GM18505 (cell line): Measurements from ENCODE around the gene PERM1.

Source experiments
- ATAC-seq: cut with Tn5 transposase; IDR thresholded peaks from one replicate; pipeline ENCODE4 v1.9.1; 2021; ENCODE audit not compliant: unreplicated experiment
- POLR2A ChIP-seq: IDR thresholded peaks from 4 replicates; pipeline ENCODE4 v1.6.1; 2011; ENCODE audit warnings: borderline replicate concordance; ENCODE audit not compliant: insufficient read depth, insufficient read length; ENCODE audit errors: extremely low read depth

The PERM1 gene

DNA sequence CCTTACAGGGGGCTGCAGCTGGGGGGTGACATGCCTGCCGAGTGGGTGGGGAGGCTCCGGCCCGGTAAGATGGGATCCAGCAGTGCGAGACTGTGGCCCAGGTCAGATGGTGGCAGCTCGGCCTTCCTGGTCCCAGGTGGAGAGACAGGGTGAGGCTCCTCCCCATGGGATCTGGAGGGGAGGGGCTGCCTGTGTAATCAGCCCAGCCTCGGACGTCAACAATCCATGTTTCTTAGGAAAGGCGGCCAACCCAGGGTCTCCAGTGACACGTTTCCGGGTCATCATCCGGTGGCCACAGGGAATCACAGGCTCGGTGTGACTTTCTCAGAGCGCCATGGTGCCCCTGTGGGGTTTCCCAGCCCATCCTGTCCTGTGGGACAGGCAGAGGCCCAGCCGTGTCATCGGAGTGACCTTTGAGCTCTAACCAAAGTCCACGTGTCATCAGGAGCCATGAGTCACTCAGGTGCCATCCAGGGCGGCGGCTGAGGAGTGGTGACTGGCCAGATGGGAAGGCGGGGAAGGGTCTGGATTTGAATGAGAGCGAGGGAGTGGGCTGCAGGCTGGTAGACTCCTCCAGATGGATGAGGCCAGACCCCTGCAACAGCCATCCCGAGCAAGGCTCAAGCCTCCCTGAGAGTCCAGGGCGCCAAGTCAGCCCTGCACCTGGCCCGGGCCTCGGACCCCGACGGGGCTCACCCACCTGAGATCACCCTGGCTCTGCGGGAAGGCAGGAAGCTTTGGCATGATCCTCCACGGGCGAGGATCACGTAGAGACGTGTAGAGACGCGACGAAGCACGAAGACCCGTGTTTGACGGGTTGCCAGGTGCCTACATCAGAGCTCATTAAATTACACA, 24.6 kb upstream of the PERM1 start:
- ATAC-seq: no peak
- no peak for TF ChIP-seq POLR2A

DNA sequence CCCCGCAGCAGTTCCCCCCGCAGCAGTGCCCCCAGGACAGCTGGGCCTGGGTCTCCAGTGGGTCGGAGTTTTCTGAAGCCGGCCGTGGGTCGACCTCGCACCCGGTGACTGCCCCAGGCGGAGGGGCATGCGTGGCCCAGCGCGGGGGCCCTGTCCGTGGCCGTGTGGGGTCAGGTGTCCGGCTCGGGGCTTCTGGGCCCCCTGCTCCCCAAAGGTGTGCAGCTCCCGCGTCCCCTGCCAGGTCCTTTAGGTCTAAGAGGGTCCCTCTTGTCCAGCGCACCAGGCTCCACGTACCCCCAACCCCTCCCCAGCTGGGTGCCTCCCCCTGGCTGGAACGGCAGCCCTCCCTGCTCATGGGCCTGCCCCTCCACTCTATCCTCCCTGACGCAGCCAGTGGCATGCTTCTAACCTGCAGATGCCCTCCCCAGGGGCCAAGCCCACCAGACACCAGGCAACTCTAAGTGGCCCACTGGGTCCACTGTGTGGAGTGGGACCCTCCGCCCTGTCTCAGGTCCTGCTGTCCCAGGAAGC, 23.9 kb upstream of the PERM1 start:
- no peak for ATAC-seq
- TF ChIP-seq POLR2A: no peak

DNA sequence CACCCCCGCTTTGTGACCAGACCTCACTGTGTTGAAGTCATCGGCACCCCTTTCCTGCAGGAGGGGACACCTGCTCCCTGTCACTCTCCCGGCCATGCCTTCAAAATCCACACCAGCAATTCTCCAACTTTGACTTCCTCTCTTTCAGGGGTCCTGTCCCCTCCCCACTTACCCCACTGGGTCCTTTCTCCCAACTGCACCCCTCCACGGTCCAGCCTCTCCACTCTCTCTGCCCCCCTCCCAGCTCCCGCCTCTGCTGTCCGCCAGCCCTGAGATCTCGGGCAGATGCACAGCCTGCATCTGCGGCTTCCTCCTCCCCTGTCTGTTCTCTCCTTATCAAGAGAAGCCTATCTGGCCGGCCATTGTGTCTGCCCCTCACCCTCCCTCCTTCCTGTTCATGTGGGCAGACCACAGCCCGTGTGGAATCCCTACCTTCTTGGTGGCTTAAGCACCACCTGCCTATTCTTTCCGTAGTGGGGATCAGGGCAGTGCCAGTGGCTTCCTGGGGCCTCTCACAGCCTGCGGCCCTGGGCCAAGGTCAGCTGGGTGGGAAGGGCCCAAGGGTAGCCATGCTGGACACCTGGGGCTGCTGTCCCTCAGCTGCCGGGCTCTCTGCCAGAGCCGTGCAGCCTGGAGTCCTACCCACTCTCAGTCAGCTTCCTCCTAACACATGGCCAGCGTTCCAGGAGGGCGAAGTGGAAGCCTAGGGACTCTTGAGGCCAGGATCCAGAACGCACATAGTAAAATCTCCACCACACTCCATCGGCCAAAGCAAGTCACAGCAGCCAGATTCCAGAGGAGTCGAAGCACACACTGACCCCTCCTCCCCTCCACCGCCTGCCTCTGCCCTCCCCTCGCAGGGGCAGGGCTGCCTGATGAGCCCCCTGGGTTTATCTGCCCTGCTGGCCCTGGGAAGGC, 23.1 kb upstream of the PERM1 start:
- no peak for ATAC-seq
- TF ChIP-seq POLR2A: no peak

DNA sequence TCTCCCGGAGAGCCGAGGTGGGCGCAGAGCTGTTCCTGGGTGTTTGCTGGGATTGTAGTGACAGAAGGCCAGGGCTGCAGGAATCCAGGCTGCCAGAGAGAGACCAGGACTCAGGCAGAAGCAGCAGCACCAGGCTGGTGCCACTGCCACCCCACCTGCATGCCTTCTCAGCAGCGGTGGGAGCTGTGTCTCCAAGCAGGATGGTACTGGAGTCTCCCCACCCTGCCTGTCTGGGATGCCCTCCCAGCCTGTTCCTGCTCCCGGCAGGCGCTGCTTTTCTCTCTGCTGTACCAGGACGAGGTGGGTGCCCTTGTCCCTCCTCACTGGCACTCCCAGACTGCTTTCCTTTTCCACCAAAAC, 22.5 kb upstream of the PERM1 start:
- no peak for TF ChIP-seq POLR2A
- ATAC-seq: no peak

DNA sequence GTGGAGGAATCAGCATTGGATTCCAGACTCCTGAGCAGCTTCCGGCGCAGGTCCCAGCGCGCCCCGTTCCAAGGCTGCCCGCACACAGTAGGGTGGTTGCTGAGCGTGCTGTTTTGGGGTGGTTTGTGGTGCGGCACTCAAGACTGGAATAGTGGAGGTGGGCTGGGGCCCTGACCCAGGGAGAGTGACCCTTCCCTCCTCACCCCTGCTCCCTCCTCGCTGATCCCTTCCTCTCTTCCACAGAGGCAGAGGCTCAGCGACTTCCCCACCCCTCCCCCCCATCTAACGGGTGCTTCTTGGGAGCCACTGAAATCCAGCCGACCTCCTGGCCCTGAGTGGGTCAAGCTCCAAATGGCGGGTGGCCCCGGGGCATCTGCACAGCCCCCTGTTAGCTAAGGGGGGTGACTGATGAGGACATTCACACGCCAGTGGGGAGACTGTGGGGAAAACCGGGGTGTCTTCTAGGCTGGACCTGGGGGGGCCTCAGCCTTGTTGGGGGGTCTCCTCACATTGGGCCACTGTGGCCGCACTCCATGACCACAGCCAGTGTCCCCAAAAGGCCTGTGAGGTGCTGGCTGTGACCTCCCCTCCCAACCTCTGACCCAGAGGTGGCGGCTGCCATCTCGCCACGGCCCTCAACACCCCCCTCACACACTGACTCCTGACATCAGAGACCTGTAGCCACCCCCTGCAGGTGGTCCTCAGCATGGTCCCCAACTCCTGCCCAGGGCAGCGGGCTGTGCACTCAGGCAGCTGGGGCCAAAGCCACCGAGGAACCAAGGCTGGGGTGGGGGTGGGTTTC, 21.9 kb upstream of the PERM1 start:
- no peak for ATAC-seq

DNA sequence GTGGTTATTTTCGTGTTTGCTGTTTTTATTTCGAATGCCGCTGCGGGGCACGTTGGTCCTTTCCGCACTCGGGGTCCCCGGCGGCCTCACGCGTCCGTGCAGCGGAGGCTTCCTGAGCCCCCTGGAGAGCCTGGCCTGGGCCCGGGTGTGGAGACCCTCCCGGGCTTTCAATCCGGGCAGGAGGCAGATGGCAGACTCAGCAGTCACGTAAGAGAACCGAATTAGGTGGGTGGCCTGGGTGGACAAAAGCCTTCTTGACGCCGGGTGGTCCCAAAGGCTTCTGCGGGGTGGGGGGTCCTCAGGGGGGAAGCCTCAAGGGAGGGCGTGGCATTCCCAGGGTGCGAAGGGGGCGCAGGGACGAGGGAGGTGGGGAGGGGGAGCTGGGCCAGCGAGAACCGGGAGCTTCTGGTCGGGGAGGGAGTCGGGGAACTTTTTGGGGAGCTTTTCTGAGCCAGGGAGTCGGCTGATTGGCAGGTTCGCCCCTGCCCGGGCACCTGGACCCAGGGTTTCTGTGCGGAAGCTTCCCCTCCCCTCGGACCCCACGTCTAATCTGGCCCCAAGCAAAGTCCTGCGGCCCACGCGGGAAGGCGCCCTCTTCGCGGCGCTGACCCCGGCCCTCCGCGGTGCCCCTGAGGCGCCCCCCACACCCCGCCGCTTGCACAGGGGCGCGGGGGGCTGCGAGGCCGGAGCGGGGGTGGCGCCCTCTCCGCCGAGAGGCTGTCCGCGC, 19.3 kb upstream of the PERM1 start:
- ATAC-seq: no peak
- no peak for TF ChIP-seq POLR2A

More for the DNA sequence above, 21.9 kb upstream of the PERM1 start:
- TF ChIP-seq POLR2A: no peak

DNA sequence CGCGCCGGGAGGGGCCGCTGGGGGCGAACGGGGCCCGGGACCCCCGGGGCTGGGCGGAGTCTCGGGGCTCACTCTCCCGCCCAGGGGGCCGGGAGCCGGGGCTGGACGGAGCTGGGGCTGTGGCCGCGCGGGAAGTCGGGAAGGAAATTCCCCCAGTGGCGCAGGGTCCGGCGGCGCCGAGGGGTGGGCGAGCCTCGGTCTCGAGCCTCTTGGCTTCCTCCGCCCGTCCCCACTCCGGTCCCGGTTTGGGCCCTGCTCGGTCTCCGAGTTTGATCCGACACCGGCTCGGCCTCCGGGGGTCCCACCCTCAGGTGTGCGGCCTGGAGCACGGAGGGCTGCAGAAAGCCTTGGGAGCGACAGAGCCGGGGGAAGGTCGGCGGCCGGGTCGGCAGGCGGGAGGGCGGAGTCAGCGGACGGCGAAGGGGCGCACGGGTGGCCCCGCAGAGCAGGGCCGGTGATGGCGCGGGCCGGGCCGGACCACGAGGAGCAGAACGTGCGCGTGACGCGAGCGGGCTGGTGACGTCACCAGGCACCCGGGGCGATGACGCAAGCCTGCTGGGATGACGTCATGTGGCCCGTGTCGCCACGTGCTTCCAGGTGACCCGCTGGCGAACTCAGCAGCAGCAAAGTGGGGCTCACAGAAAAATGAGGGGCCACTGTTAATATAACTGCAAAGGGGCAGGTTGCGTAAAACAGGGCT, 18.6 kb upstream of the PERM1 start:
- no peak for TF ChIP-seq POLR2A
- ATAC-seq: no peak

DNA sequence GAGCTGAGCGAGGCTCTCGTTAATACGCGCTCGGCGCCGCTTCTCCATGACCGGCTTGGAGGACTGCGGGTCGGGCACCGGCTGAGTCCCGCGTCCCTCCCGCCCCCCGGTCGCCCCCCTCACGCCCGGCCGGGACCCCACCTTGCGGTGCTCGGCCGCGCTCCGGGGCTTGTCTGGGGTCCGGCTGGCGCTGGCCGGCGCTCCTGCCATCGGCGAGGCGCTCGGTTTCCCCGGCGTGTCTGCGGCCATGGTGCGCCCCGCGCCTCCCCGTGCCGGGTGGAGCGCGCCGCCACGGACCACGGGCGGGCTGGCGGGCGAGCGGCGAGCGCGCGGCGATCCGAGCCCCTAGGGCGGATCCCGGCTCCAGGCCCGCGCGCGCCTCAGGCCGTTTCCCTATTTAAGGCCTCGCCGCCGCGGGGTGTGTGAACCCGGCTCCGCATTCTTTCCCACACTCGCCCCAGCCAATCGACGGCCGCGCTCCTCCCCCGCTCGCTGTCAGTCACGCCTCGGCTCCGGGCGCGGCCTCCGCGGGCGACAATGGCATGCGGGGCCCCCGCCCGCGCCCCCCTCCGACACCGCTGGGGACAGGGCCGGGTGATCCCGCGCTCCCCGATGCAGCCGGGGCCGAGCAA, 17.9 kb upstream of the PERM1 start, which contains the start of gene HES4:
Gene HES4, minus strand, starts transcription at position 373 of the 632 bp plus-strand sequence. Its CDS starts 124 bp downstream, at position 249.
- TF ChIP-seq POLR2A: no peak
- ATAC-seq: no peak

DNA sequence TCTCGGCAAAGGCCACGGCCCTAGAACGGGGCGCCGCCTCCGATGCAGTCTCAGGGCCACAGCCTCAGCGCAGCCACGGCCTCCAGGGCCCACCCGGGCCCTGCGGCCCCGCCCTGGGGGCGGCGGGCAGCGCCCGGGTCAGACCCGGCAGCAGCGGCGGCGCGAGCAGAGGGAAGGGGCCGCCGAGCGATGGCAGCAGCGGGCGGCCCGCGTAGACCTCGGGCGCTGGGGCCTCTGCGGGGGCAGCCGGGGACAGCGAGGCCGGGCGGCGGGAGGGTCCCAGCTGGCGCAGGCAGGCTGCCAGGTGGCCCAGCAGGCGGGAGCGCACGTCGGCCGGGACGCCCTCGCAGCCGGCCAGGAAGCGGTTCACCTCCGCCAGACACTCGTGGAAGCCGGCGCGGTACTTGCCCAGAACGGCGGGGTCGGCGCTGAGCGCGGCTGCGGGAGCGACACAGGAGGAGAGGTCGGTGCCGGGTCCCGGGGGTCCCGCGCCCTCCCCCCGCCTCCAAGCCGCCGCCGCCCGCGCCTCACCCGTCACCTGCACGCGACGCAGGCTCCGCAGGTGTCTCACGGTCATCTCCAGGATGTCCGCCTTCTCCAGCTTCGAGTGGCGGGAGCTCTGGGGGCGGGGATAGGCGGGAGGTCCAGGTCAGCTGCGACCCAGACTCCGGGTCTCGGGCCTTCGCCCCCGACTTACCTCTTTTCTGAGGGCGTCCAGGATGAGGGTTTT, 17.3 kb upstream of the PERM1 start:
- no peak for TF ChIP-seq POLR2A
- ATAC-seq: no peak

DNA sequence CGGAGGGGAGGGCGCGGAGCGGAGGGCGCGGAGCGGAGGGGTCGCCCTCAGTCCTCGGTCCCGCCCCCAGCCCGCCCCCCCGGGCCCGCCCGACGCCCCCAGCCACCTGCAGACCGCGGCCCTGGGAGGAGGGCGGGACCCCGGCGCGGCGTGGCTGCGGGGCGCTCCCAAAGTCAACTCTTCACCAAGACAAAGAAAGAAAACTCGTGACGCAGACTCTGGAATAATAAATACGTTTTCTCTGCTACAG, 16.8 kb upstream of the PERM1 start:
- no peak for ATAC-seq
- TF ChIP-seq POLR2A: no peak
